Neural cell (in vitro differentiated cells): Measurements from ENCODE around the gene CENPV. TPM values are rescaled to one million over a fixed set of nuclear protein-coding genes. Genes with fewer than 3 reads are reported as not detected.

Experiments used
- H2AFZ ChIP-seq: fragments of 200-600, 300-800 bp; sonication (generic), shearing (Covaris generic); 2 replicates; pipeline ENCODE4 v1.6.0; 2014; ENCODE audit warnings: low read depth, mild to moderate bottlenecking, antibody characterized with exemption, low read length, moderate library complexity
- H3F3A ChIP-seq: fragments of 200-600 bp; shearing (Covaris generic); 2 replicates; pipeline ENCODE4 v1.6.1; 2016; ENCODE audit warnings: mild to moderate bottlenecking, moderate library complexity, mixed read lengths, antibody characterized with exemption, low read length; ENCODE audit not compliant: insufficient read depth, poor library complexity, severe bottlenecking
- H3K27ac ChIP-seq: fragments of 200-600, 300-800 bp; sonication (generic), shearing (Covaris generic); 2 replicates; pipeline ENCODE4 v1.5.1; 2014; ENCODE audit warnings: mild to moderate bottlenecking, low read length, moderate library complexity
- H3K27me3 ChIP-seq: fragments of 300-800, 200-600 bp; sonication (generic), shearing (Covaris generic); 2 replicates; pipeline ENCODE4 v1.6.0; 2014; ENCODE audit warnings: mild to moderate bottlenecking, low read depth, low read length, moderate library complexity; ENCODE audit not compliant: insufficient read depth
- H3K36me3 ChIP-seq: fragments of 300-800, 200-600 bp; sonication (generic), shearing (Covaris generic); 2 replicates; pipeline ENCODE4 v1.5.1; 2014; ENCODE audit warnings: mild to moderate bottlenecking, antibody characterized with exemption, low read length, moderate library complexity; ENCODE audit not compliant: insufficient read depth
- H3K4me2 ChIP-seq: fragments of 300-800, 200-600 bp; sonication (generic), shearing (Covaris generic); 2 replicates; pipeline ENCODE4 v1.6.0; 2014; ENCODE audit warnings: mild to moderate bottlenecking, low read length
- H3K4me3 ChIP-seq: fragments of 300-800, 200-600 bp; sonication (generic), shearing (Covaris generic); 2 replicates; pipeline ENCODE4 v1.5.1; 2014; ENCODE audit warnings: mild to moderate bottlenecking, low read length, moderate library complexity
- H3K79me2 ChIP-seq: fragments of 200-600 bp; shearing (Covaris generic); replicated peaks from 2 replicates; pipeline ENCODE4 v1.6.0; 2014; ENCODE audit warnings: mild to moderate bottlenecking, low read length, moderate library complexity; ENCODE audit not compliant: insufficient read depth
- H3K9ac ChIP-seq: fragments of 300-800, 200-600 bp; sonication (generic), shearing (Covaris generic); 2 replicates; pipeline ENCODE4 v1.6.1; 2016; ENCODE audit warnings: mild to moderate bottlenecking, low read length, mixed read lengths
- H3K9me2 ChIP-seq: fragments of 200-600 bp; shearing (Covaris generic); 2 replicates; pipeline ENCODE4 v1.6.1; 2016; ENCODE audit warnings: mild to moderate bottlenecking, low read length, mixed read lengths; ENCODE audit not compliant: insufficient read depth
- H3K9me3 ChIP-seq: fragments of 200-600, 300-800 bp; sonication (generic), shearing (Covaris generic); 2 replicates; pipeline ENCODE4 v1.6.1; 2016; ENCODE audit warnings: mild to moderate bottlenecking, mixed run types, low read length, moderate library complexity, mixed read lengths
- H4K20me1 ChIP-seq: fragments of 200-600 bp; shearing (Covaris generic); 2 replicates; pipeline ENCODE4 v1.6.1; 2016; ENCODE audit warnings: mild to moderate bottlenecking, mixed run types; ENCODE audit not compliant: insufficient read depth
- CTCF ChIP-seq: fragments of 450-650 bp; IDR thresholded peaks from 2 replicates; pipeline ENCODE4 v1.5.1; 2014; ENCODE audit warnings: antibody characterized with exemption, mild to moderate bottlenecking, moderate library complexity; ENCODE audit not compliant: poor library complexity, severe bottlenecking
- EP300 ChIP-seq: fragments of 450-650 bp; conservative IDR thresholded peaks from 2 replicates; pipeline ENCODE4 v1.6.1; 2014; ENCODE audit warnings: antibody characterized with exemption, mild to moderate bottlenecking, moderate library complexity; ENCODE audit not compliant: poor library complexity, severe bottlenecking
- EZH2 ChIP-seq: fragments of 200-600, 300-800 bp; shearing (Covaris generic), sonication (generic); IDR thresholded peaks from 2 replicates; pipeline ENCODE4 v1.6.1; 2014; ENCODE audit warnings: antibody characterized with exemption, low read length, borderline replicate concordance, mild to moderate bottlenecking; ENCODE audit not compliant: insufficient read depth, poor library complexity, severe bottlenecking
- MXI1 ChIP-seq: fragments of 450-650 bp; conservative IDR thresholded peaks from 2 replicates; pipeline ENCODE4 v1.6.1; 2014; ENCODE audit warnings: antibody characterized with exemption, mild to moderate bottlenecking; ENCODE audit not compliant: poor library complexity, severe bottlenecking
- POLR2AphosphoS5 ChIP-seq: IDR thresholded peaks from 2 replicates; pipeline ENCODE4 v1.6.1; 2012
- RAD21 ChIP-seq: fragments of 450-650 bp; conservative IDR thresholded peaks from 2 replicates; pipeline ENCODE4 v1.6.1; 2014; ENCODE audit warnings: antibody characterized with exemption, mild to moderate bottlenecking, moderate library complexity
- REST ChIP-seq: IDR thresholded peaks from 2 replicates; pipeline ENCODE4 v1.6.1; 2012; ENCODE audit warnings: borderline replicate concordance
- SMC3 ChIP-seq: fragments of 450-650 bp; conservative IDR thresholded peaks from 2 replicates; pipeline ENCODE4 v1.6.1; 2014; ENCODE audit warnings: antibody characterized with exemption, mild to moderate bottlenecking, moderate library complexity; ENCODE audit not compliant: poor library complexity
- TAF1 ChIP-seq: IDR thresholded peaks from 2 replicates; pipeline ENCODE4 v1.6.1; 2012; ENCODE audit warnings: low read depth
- polyA plus RNA-seq: library from polyadenylated mRNA; depleted of rRNA; stranded (reverse); fragments of >200 nt; gene quantifications from 2 replicates; pipeline ENCODE4 v1.2.3, GENCODE V29; 2014

CENPV gene
- polyA plus RNA-seq, 1 donor from 2014 or later = 291 TPM

- Histone ChIP-seq H3F3A (no peaks in the 10 kb centered on the region), H3K4me3 (no peak overlapping the region), H3K9ac (no peak overlapping the region), H3K79me2 (no peaks in the 10 kb centered on the region), H3K36me3 (peaks cover 7% of the 10 kb centered on the region), H3K4me2 (no peak overlapping the region), H3K9me2 (no peaks in the 10 kb centered on the region), H2AFZ (no peak overlapping the region), H3K9me3 (no peaks in the 10 kb centered on the region), H3K27ac (no peak overlapping the region), H3K27me3 (no peaks in the 10 kb centered on the region), H4K20me1 (no peaks in the 10 kb centered on the region)
- TF ChIP-seq EZH2 = no peak
- TF ChIP-seq MXI1 = no peak
- TF ChIP-seq EP300 = no peak
- TF ChIP-seq RAD21 = no peak
- TF ChIP-seq TAF1 = no peak
- TF ChIP-seq CTCF = no peak
- no peak for TF ChIP-seq POLR2AphosphoS5
- no peak for TF ChIP-seq REST
- no peak for TF ChIP-seq SMC3
These were observed 13.9 kb downstream of the CENPV start for GRCh38 chr17:16339402-16339801.

DNA sequence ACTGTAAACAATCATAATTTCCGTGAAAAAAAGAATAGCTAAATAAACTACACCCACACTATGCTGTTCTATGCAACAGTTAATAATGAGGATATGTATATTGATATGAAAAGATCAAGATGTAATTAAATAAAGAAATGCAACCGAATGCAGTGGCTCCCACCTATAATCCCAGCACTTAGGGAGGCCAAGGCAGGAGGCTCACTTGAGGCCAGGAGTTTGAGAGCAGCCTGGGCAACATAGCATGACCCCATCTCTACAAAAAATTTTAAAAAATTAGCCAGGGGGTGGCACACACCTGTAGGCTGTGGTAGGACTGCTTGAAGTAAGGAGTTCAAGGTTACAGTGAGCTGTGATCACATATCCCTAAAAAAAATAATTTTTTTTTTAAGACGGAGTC is 14.9 kb downstream of the CENPV start:
- no peaks in the 10 kb centered on the region for H3K27me3 ChIP-seq
- H3K27ac ChIP-seq = no peak overlapping the region
- H4K20me1 ChIP-seq = no peaks in the 10 kb centered on the region
- TF ChIP-seq EP300 (no peak), POLR2AphosphoS5 (no peak), SMC3 (no peak), MXI1 (no peak), EZH2 (no peak), REST (no peak), CTCF (no peak), RAD21 (no peak), TAF1 (no peak)
- H3K9me3 ChIP-seq = no peaks in the 10 kb centered on the region
- no peaks in the 10 kb centered on the region for H3K79me2 ChIP-seq
- no peak overlapping the region for H3K4me3 ChIP-seq
- H3K4me2 ChIP-seq = no peak overlapping the region
- no peak overlapping the region for H3K9ac ChIP-seq
- H2AFZ ChIP-seq = no peak overlapping the region
- no peaks in the 10 kb centered on the region for H3K9me2 ChIP-seq
- no peaks in the 10 kb centered on the region for H3K36me3 ChIP-seq
- H3F3A ChIP-seq = no peaks in the 10 kb centered on the region
